GM11168 (cell line): ENCODE data around the gene APC2.

Experiments used
- in situ Hi-C: fragments of 300-500 bp; cut with MboI; formaldehyde crosslinking; loops from one replicate; pipeline ENCODE4 v1.12.0; 2022; ENCODE audit warnings: low sequenced_read_pairs; ENCODE audit not compliant: unreplicated experiment

The APC2 gene

DNA sequence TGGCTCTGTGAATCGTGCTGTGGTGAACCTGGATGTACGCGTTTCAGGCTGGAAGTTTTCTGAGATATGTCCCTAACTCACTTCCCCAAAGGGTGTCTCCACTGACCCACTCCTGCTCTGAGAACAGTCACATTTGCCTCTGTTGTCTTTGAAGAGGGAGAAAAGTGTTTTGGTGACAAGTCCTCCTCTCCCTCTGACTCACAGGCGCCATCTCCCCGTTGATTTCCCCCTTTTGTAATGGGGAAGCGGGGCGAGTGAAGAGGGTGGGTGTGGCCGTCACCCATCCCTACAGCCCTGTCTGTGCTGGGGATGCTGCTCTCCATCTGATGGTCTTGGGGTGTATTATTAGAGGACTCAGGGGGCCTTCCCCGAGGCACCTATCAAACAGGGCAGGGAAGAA, 9.6 kb downstream of the APC2 start:
- in situ Hi-C loops = no loop called here

- in situ Hi-C loops = no loop called here
These were observed 10.4 kb downstream of the APC2 start for GRCh38 chr19:1460033-1460995.

DNA sequence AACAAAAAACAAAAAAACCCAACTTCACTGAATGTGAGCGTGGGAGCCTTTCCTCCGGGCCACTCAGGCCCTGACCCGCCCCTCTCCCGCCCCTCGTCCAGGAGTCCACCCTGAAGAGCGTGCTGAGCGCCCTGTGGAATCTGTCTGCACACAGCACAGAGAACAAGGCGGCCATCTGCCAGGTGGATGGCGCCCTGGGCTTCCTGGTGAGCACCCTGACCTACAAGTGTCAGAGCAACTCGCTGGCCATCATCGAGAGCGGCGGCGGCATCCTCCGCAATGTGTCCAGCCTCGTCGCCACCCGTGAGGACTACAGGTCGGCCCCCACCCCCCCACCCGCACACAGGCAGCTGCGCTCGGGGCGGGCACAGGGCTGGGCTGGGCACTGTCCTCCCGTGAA, 11.9 kb downstream of the APC2 start:
- in situ Hi-C loops = no loop called here

DNA sequence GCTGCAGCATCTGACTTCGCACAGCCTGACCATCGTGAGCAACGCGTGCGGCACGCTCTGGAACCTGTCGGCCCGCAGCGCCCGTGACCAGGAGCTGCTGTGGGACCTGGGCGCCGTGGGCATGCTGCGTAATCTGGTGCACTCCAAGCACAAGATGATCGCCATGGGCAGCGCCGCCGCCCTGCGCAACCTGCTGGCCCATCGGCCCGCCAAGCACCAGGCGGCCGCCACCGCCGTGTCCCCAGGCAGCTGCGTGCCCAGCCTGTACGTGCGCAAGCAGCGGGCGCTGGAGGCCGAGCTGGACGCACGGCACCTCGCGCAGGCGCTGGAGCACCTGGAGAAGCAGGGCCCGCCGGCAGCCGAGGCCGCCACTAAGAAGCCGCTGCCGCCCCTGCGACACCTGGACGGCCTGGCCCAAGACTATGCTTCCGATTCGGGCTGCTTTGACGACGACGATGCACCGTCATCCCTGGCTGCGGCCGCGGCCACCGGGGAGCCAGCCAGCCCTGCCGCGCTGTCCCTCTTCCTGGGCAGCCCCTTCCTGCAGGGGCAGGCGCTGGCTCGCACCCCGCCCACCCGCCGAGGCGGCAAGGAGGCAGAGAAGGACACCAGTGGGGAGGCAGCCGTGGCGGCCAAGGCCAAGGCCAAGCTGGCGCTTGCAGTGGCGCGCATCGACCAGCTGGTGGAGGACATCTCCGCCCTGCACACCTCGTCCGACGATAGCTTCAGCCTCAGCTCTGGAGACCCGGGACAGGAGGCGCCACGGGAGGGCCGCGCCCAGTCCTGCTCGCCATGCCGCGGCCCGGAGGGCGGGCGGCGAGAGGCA, 15.5 kb downstream of the APC2 start:
- in situ Hi-C loops = no loop called here

GRCh38 chr19:1466018-1466460, 16.1 kb downstream of the APC2 start:
- in situ Hi-C loops = no loop called here

DNA sequence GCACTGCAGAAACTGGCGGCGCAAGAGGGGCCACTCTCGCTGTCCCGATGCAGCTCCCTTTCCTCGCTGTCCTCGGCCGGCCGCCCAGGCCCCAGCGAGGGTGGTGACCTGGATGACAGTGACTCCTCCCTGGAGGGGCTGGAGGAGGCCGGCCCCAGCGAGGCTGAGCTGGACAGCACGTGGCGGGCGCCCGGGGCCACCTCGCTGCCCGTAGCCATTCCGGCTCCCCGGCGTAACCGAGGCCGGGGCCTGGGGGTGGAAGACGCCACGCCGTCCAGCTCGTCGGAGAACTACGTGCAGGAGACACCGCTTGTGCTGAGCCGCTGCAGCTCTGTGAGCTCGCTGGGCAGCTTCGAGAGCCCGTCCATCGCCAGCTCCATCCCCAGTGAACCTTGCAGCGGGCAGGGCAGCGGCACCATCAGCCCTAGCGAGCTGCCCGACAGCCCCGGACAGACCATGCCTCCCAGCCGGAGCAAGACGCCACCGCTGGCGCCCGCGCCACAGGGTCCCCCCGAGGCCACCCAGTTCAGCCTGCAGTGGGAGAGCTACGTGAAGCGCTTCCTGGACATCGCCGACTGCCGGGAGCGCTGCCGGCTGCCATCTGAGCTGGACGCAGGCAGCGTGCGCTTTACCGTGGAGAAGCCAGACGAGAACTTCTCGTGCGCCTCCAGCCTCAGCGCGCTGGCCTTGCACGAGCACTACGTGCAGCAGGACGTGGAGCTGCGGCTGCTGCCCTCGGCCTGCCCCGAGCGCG, 16.7 kb downstream of the APC2 start:
- in situ Hi-C loops = no loop called here

DNA sequence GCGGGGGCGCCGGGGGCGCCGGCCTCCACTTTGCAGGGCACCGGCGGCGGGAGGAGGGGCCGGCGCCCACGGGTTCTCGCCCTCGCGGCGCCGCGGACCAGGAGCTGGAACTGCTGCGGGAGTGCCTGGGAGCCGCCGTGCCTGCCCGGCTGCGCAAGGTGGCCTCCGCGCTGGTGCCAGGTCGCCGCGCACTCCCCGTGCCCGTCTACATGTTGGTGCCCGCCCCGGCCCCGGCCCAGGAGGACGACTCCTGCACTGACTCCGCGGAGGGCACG, 17.2 kb downstream of the APC2 start:
- in situ Hi-C loops = no loop called here

DNA sequence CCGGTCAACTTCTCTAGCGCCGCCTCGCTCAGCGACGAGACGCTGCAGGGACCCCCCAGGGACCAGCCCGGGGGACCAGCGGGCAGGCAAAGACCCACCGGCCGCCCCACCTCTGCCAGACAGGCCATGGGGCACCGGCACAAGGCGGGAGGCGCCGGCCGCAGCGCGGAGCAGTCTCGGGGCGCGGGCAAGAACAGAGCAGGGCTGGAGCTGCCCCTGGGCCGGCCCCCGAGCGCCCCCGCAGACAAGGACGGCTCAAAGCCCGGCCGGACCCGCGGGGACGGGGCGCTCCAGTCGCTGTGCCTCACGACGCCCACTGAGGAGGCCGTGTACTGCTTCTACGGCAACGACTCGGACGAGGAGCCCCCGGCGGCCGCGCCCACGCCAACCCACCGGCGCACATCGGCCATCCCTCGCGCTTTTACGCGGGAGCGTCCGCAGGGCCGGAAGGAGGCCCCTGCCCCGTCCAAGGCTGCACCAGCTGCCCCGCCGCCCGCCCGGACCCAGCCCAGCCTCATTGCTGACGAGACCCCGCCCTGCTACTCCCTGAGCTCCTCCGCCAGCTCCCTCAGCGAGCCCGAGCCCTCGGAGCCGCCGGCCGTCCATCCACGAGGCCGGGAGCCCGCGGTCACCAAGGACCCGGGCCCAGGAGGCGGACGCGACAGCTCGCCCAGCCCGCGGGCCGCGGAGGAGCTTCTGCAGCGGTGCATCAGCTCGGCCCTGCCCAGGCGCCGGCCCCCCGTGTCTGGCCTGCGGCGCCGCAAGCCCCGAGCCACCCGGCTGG, 17.8 kb downstream of the APC2 start:
- in situ Hi-C loops = no loop called here

DNA sequence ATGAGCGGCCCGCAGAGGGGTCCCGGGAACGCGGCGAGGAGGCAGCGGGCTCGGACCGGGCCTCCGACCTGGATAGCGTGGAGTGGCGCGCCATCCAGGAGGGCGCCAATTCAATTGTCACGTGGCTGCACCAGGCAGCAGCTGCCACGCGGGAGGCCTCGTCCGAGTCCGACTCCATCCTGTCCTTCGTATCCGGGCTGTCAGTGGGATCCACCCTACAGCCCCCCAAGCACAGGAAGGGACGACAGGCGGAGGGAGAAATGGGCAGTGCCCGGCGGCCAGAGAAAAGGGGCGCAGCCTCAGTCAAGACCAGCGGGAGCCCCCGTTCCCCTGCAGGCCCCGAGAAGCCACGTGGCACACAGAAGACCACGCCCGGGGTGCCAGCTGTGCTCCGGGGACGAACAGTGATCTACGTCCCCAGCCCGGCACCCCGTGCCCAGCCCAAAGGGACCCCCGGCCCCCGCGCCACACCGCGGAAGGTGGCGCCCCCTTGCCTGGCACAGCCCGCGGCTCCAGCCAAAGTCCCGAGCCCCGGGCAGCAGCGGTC, 18.4 kb downstream of the APC2 start:
- in situ Hi-C loops = no loop called here

- in situ Hi-C loops = no loop called here
These were observed 18.9 kb downstream of the APC2 start for GRCh38 chr19:1468821-1469254.

- in situ Hi-C loops = no loop called here
These were observed 19.5 kb downstream of the APC2 start for GRCh38 chr19:1469255-1470054.

GRCh38 chr19:1470055-1470304, 20.1 kb downstream of the APC2 start:
- in situ Hi-C loops = no loop called here

GRCh38 chr19:1470305-1471009, 20.5 kb downstream of the APC2 start:
- in situ Hi-C loops = no loop called here

DNA sequence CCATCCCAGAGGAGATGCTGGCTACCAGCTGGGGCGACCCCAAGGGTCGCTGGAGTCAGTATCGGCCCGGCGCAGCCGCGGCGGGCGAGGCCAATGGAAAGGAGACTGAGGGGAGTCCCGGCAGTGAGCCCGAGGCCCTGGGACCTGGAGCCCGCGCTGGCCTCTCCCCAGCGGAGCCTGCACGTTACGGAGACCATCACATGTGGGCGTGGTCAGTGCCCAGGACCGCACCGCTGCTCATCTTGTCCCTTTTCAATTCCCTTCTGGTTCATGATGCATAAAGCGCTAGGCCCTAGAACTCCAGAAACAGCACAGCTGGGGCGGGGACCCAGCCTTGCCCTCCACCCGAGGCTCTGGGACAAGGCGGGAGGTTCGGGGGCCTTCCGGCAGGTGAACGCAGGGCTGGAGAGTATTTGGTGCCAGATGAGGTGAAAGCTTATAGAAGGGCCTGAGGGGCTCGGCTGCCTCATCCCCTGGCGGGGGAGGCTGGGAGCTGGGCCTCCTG, 21.1 kb downstream of the APC2 start:
- in situ Hi-C loops = no loop called here

GRCh38 chr19:1471515-1472160, 21.7 kb downstream of the APC2 start:
- in situ Hi-C loops = no loop called here

GRCh38 chr19:1472231-1473084, 22.5 kb downstream of the APC2 start:
- in situ Hi-C loops = no loop called here
